LHCN-M2 (cell line): ENCODE data around the gene NUP58. TPM values are rescaled to one million over a fixed set of nuclear protein-coding genes. Genes with fewer than 3 reads are reported as not detected.
A peak's percentile ranks its signal among the peaks of the same experiment; 100 is the strongest.

ENCODE experiments used
- DNase-seq: peaks from one replicate; pipeline ENCODE4 v3.0.0-alpha.2; 2012; ENCODE audit warnings: low read depth
- total RNA-seq: library from RNA; depleted of rRNA; stranded (reverse); fragments of >200 nt; gene quantifications from 2 replicates; pipeline ENCODE4 v1.2.3, GENCODE V29; 2014; rRNA removed

The NUP58 gene
- total RNA-seq, 1 experiment from 2014 or later = 90.0 TPM

GRCh38 chr13:25375727-25376358 is 74.4 kb downstream of the NUP58 start:
- DNase-seq = peak; percentile 45

GRCh38 chr13:25377244-25377962 is 76.0 kb downstream of the NUP58 start:
- no peak for DNase-seq

GRCh38 chr13:25378528-25378927 is 77.1 kb downstream of the NUP58 start:
- DNase-seq = no peak

GRCh38 chr13:25379011-25379410 is 77.6 kb downstream of the NUP58 start:
- DNase-seq = no peak

- no peak for DNase-seq
Observed at GRCh38 chr13:25380082-25380481, 78.7 kb downstream of the NUP58 start.

GRCh38 chr13:25380741-25381324 is 79.4 kb downstream of the NUP58 start:
- DNase-seq = no peak

GRCh38 chr13:25384758-25385410 is 83.5 kb downstream of the NUP58 start:
- no peak for DNase-seq

- DNase-seq = no peak
Observed at GRCh38 chr13:25391932-25392331, 90.5 kb downstream of the NUP58 start.

Other genes starting within 250 kb of the NUP58 start
- gene PABPC3, start 205.5 kb upstream of the NUP58 start, total RNA-seq = not detected in 2 replicates
- gene AMER2, start 129.3 kb upstream of the NUP58 start, total RNA-seq = not detected in 2 replicates
- 34.0 and 34.8 TPM in 2 replicates for gene MTMR6, start 14.1 kb upstream of the NUP58 start, total RNA-seq
- gene ATP8A2, start 70.3 kb downstream of the NUP58 start, total RNA-seq = 1.2 and 1.3 TPM in 2 replicates